HG03097 (cell line): ENCODE measurements around the gene FIGNL1.

Source experiments
- ATAC-seq: cut with Tn5 transposase; IDR thresholded peaks from one replicate; pipeline ENCODE4 v1.9.1; 2021; ENCODE audit not compliant: unreplicated experiment, low FRiP score

Gene FIGNL1

GRCh38 chr7:50431316-50431715 is 18.8 kb downstream of the FIGNL1 start:
- no peak for ATAC-seq

GRCh38 chr7:50428911-50429310 is 21.2 kb downstream of the FIGNL1 start:
- ATAC-seq = no peak

GRCh38 chr7:50427518-50427917 is 22.6 kb downstream of the FIGNL1 start:
- no peak for ATAC-seq

GRCh38 chr7:50426280-50427045 is 23.7 kb downstream of the FIGNL1 start:
- ATAC-seq = no peak

- ATAC-seq = no peak
These were observed 24.8 kb downstream of the FIGNL1 start for GRCh38 chr7:50425318-50425717.

DNA sequence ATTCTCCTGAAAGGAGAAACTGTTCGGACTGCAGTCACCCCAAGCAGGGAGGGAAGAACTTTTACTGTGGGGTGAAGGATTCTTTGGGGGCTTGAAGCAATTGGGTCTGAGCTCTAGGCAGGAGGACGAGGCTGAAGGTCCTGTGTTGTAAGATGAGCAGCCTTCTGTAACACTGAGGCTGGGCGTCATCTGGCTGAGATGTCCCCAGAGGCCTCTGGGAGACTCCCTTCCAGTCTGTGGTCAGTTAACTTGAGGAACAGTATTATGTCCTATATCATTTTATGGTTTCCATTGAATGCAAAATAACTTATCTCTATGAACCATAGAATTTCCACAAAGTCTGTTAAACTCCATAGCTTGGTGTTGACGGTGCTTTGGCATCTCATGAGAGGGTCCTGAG is 26.3 kb downstream of the FIGNL1 start:
- ATAC-seq = no peak

GRCh38 chr7:50422858-50423257 is 27.3 kb downstream of the FIGNL1 start:
- no peak for ATAC-seq

GRCh38 chr7:50421043-50421442 is 29.1 kb downstream of the FIGNL1 start:
- no peak for ATAC-seq

DNA sequence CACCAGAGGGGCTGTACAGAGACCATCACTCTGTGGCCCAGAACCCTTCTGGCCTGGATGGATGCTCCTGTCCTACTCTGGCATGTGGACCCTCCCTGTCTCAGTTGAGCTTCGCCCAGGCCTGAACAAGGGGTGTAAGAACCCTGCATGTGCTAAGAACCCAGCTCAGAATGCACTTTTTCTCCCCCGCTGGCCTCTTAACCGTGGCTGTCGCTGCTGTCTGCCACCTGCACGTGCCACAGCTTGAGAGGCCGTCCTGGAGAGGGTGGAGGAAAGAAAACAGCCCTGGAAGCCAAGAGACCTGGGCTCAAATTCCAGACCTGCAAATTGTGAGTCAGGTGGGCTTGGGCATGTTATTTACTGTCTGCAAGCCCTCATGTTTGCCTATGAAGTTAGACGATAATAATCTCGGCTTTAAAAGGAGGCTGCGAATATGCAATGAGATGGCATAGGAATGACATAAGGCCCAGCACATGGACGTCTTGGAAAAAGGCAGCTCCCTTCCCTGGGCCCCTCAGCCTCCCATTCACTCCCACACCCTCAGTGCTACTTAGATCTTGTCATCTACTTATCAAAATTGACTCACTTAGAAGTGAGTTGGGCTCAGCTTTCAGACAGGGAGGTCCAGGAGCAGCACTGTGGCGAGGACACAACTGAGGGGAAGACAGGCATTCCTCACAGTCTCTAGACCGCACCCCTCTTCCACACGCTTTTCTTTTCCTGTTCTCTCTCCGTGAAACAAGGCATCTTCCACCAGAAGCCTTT is 31.4 kb downstream of the FIGNL1 start:
- ATAC-seq = no peak

- ATAC-seq = peak; percentile 84
These were observed 32.0 kb downstream of the FIGNL1 start for GRCh38 chr7:50418086-50418515.

- ATAC-seq = peak; percentile 68
These were observed 33.5 kb downstream of the FIGNL1 start for GRCh38 chr7:50416527-50417182.

- ATAC-seq = no peak
These were observed 34.2 kb downstream of the FIGNL1 start for GRCh38 chr7:50415844-50416364.

DNA sequence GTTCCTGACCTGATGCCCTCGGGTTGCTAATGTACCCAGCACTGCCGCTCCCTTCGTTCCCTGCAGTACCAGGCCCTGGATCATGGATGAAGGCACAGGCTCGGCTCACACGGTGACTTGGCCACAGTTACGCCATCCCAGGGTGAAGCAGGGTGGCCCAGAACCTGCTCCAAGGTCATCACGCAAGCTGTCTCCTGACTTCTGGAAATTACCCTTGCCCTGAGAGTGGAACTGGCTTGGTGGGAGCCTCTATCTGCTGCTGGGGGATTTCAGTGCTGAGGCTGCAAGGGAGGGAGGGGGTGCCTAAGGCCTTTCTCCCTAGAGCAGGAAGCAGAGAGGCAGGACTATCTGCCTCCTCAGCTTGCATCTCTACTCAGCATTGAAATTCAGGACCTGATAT is 36.6 kb downstream of the FIGNL1 start:
- ATAC-seq = no peak

DNA sequence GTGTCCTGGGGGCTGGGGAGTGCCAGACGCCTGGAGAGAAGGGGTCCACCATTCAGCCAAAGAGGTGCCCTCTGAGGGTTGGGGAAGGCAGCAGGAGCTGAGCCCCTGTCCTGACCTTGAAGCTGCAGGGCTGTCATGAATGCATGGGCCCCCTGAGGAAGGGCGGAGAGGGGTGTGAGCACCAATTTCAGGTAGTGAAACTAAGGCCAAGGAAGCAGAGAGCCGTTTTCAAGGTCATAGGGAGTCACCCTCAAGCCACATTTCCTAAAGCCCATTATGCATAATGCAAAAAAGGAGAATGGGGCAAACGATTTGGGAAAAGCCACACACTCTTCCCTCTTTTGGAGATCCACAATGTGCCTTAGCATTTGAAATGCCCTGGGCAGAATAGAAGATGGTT is 37.2 kb downstream of the FIGNL1 start:
- no peak for ATAC-seq

DNA sequence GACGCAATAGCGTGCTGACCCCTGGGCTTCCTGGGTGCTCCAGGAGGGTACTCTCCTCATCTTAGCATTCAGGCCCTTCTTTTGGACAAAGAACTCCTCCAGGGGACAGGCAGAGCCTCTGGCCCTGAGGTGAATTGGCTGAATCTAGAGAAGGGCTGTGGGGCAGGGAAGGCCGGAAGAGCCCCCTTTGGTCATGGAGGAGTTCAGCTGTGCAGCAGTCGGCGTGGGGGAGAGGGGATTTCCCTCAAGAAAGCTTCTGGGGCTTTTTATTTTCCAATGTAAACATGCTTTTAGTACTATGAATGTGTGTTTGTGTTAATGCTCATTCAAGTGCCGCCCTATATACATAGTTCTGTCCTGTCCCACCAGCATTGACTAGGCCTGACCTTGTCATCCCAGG is 38.8 kb downstream of the FIGNL1 start:
- no peak for ATAC-seq

DNA sequence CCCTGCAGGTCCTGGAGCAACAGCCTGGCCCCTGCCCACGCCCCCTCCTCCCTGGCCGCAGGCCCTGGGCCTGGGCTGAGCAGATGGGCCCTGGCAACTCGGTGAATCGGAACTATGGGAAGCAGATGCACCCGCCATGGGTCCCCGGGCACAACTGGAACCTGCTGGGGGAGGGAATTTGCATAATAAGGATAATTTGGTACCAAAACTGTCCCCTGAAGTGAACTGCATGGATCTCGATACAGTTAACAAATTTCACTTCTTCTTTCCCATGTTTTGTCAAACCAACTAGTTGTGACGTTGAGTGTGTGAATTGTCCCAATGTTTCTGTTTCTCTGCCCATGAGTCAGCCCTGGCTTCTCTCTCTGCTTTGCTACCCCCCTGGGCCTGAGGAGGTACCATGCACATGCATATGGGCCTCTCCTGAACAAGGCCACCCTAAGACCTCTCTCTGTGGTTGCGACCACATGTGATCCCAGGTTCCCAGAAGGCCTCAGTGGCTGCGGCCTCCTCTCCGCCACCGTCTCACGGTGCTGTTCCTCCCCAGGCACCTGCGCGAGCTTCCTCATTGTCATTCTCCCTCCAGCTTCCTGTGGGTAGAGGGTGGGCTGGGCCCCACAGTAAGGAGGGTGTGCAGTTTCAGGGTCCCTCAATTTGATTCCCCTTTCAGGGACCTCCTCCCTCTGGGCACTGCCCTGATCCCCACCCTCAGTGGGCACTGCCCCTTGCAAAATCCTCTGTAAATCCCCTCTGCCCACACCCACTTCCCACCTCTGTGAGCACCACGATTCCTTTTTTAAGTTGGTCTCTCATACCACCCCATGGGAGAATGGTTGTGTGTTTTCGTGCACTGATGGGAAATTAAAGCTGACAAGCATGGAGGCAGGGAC is 40.0 kb downstream of the FIGNL1 start:
- peak; percentile 47 for ATAC-seq

GRCh38 chr7:50406935-50407334 is 43.2 kb downstream of the FIGNL1 start:
- no peak for ATAC-seq

GRCh38 chr7:50405221-50405620 is 44.9 kb downstream of the FIGNL1 start:
- ATAC-seq = no peak

DNA sequence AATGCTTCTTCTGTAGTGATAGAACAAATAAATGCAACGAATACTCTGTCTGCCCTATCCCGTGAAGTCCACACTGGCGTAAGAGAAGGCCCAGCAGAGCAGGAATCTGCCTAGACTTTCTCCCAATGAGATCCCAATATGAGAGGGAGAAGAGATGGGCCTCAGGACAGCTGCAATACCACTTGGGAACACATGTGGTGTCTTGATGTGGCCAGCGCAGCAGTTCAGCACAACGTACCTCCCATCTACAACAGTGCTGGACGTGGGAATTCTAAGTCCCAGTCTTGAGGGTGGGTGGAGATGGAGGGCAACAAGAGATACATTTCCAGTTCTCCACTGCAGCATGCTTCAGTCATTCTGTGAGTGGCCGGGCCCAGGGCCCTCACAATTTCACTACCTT is 45.8 kb downstream of the FIGNL1 start:
- ATAC-seq = no peak

DNA sequence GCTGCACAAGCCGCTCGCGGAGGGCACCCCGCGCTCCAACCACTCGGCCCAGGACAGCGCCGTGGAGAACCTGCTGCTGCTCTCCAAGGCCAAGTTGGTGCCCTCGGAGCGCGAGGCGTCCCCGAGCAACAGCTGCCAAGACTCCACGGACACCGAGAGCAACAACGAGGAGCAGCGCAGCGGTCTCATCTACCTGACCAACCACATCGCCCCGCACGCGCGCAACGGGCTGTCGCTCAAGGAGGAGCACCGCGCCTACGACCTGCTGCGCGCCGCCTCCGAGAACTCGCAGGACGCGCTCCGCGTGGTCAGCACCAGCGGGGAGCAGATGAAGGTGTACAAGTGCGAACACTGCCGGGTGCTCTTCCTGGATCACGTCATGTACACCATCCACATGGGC is 50.0 kb downstream of the FIGNL1 start:
- no peak for ATAC-seq
